H9 (cell line): ENCODE measurements around the gene SLC24A4. TPM values are rescaled to one million over a fixed set of nuclear protein-coding genes. Genes with fewer than 3 reads are reported as not detected.

Experiments
- DNase-seq: peaks from one replicate; pipeline ENCODE4 v3.0.0-alpha.2; 2017
- H2AFZ ChIP-seq: one replicate; pipeline ENCODE4 v1.6.1; 2013; ENCODE audit warnings: mild to moderate bottlenecking, low read length, control low read depth, moderate library complexity
- H2AK5ac ChIP-seq: 2 replicates; pipeline ENCODE4 v1.6.1; 2013; ENCODE audit warnings: low read length, control low read depth, mixed read lengths; ENCODE audit not compliant: insufficient read length
- H2BK120ac ChIP-seq: one replicate; pipeline ENCODE4 v1.6.1; 2013; ENCODE audit warnings: low read depth, mild to moderate bottlenecking, low read length, control low read depth, inconsistent platforms; ENCODE audit not compliant: poor library complexity, severe bottlenecking
- H2BK12ac ChIP-seq: 2 replicates; pipeline ENCODE4 v1.6.1; 2013; ENCODE audit warnings: low read length, control low read depth, mixed read lengths, low read depth; ENCODE audit not compliant: insufficient read length
- H2BK15ac ChIP-seq: 2 replicates; pipeline ENCODE4 v1.6.1; 2013; ENCODE audit warnings: low read depth, low read length, control low read depth
- H2BK20ac ChIP-seq: one replicate; pipeline ENCODE4 v1.6.1; 2013; ENCODE audit warnings: low read depth, mild to moderate bottlenecking, low read length, control low read depth, inconsistent platforms; ENCODE audit not compliant: poor library complexity, severe bottlenecking
- H2BK5ac ChIP-seq: 2 replicates; pipeline ENCODE4 v1.6.1; 2013; ENCODE audit warnings: low read length, control low read depth, mixed read lengths; ENCODE audit not compliant: insufficient read length
- H3K14ac ChIP-seq: 2 replicates; pipeline ENCODE4 v1.6.1; 2013; ENCODE audit warnings: low read length, control low read depth; ENCODE audit not compliant: insufficient read depth
- H3K18ac ChIP-seq: 2 replicates; pipeline ENCODE4 v1.6.1; 2013; ENCODE audit warnings: low read depth, mild to moderate bottlenecking, mixed read lengths, low read length, control low read depth; ENCODE audit not compliant: insufficient read length
- H3K23ac ChIP-seq: 2 replicates; pipeline ENCODE4 v1.6.1; 2013; ENCODE audit warnings: low read length, control low read depth, mixed read lengths, low read depth; ENCODE audit not compliant: insufficient read length
- H3K23me2 ChIP-seq: 2 replicates; pipeline ENCODE4 v1.6.1; 2013; ENCODE audit warnings: low read depth, mild to moderate bottlenecking, mixed read lengths, low read length, control low read depth; ENCODE audit not compliant: insufficient read length, poor library complexity, severe bottlenecking
- H3K27ac ChIP-seq: 2 replicates; pipeline ENCODE4 v1.5.1; 2013; ENCODE audit warnings: low read length, control low read depth, mixed read lengths, low read depth; ENCODE audit not compliant: insufficient read length
- H3K27me3 ChIP-seq: 2 replicates; pipeline ENCODE4 v1.6.1; 2013; ENCODE audit warnings: low read length, control low read depth, inconsistent platforms; ENCODE audit not compliant: insufficient read depth
- H3K4ac ChIP-seq: 2 replicates; pipeline ENCODE4 v1.6.1; 2013; ENCODE audit warnings: low read depth, mild to moderate bottlenecking, control low read depth, inconsistent platforms, low read length, moderate library complexity
- H3K4me1 ChIP-seq: 2 replicates; pipeline ENCODE4 v1.6.1; 2013; ENCODE audit warnings: low read length, control low read depth, inconsistent platforms; ENCODE audit not compliant: insufficient read depth
- H3K4me2 ChIP-seq: 2 replicates; pipeline ENCODE4 v1.6.1; 2013; ENCODE audit warnings: low read length, control low read depth, mixed read lengths; ENCODE audit not compliant: insufficient read length, insufficient read depth
- H3K56ac ChIP-seq: 2 replicates; pipeline ENCODE4 v1.6.1; 2013; ENCODE audit warnings: low read depth, mild to moderate bottlenecking, mixed read lengths, low read length, control low read depth; ENCODE audit not compliant: insufficient read length
- H3K79me1 ChIP-seq: 2 replicates; pipeline ENCODE4 v1.6.1; 2013; ENCODE audit warnings: low read depth, mild to moderate bottlenecking, moderate library complexity, low read length, control low read depth, inconsistent platforms; ENCODE audit not compliant: insufficient read depth, poor library complexity, severe bottlenecking
- H3K79me2 ChIP-seq: 2 replicates; pipeline ENCODE4 v1.6.1; 2013; ENCODE audit warnings: low read length, control low read depth, inconsistent platforms; ENCODE audit not compliant: insufficient read depth
- H3K9ac ChIP-seq: 2 replicates; pipeline ENCODE4 v1.6.1; 2013; ENCODE audit warnings: low read length, control low read depth, mixed read lengths; ENCODE audit not compliant: insufficient read length; ENCODE audit errors: extremely low read depth
- H3K9me3 ChIP-seq: one replicate; pipeline ENCODE4 v1.6.1; 2013; ENCODE audit warnings: low read depth, low read length, inconsistent platforms; ENCODE audit not compliant: control insufficient read depth
- H3T11ph ChIP-seq: one replicate; pipeline ENCODE4 v1.6.1; 2013; ENCODE audit warnings: mild to moderate bottlenecking, low read length, control low read depth, inconsistent platforms
- H4K20me1 ChIP-seq: one replicate; pipeline ENCODE4 v1.6.1; 2013; ENCODE audit not compliant: control insufficient read depth, insufficient read length, insufficient read depth
- H4K5ac ChIP-seq: 2 replicates; pipeline ENCODE4 v1.6.1; 2013; ENCODE audit warnings: low read depth, mild to moderate bottlenecking, mixed read lengths, low read length, control low read depth; ENCODE audit not compliant: insufficient read length
- H4K8ac ChIP-seq: replicated peaks from 2 replicates; pipeline ENCODE4 v1.6.1; 2013; ENCODE audit warnings: low read length, control low read depth, mixed read lengths, low read depth; ENCODE audit not compliant: insufficient read length
- H4K91ac ChIP-seq: 2 replicates; pipeline ENCODE4 v1.6.1; 2013; ENCODE audit warnings: low read depth, mild to moderate bottlenecking, moderate library complexity, mixed read lengths, low read length, control low read depth; ENCODE audit not compliant: insufficient read length
- H3K27ac Mint-ChIP-seq, 3 experiments: 2 replicates in 2 of 3; 3 replicates in 1 of 3; pipeline ENCODE4 v1.8.0; 2020 to 2021; ENCODE audit warnings: mixed read lengths in 3 of 3, mild to moderate bottlenecking in 1 of 3, moderate library complexity in 1 of 3
- H3K27me3 Mint-ChIP-seq: 2 replicates; pipeline ENCODE4 v1.8.0; 2021; ENCODE audit warnings: low read depth, mild to moderate bottlenecking, moderate library complexity, mixed read lengths
- H3K36me3 Mint-ChIP-seq, 3 experiments: 2 replicates in 2 of 3; 3 replicates in 1 of 3; pipeline ENCODE4 v1.8.0; 2020 to 2021; ENCODE audit warnings: low read depth in 3 of 3, mixed read lengths in 3 of 3; ENCODE audit not compliant: insufficient read depth in 1 of 3
- H3K4me1 Mint-ChIP-seq, 2 experiments: 2 replicates each; pipeline ENCODE4 v1.8.0; 2020; ENCODE audit warnings: mixed read lengths in 2 of 2
- H3K4me3 Mint-ChIP-seq, 2 experiments: 2 replicates in 1 of 2; 3 replicates in 1 of 2; pipeline ENCODE4 v1.8.0; 2020 to 2021; ENCODE audit warnings: mild to moderate bottlenecking in 2 of 2, mixed read lengths in 2 of 2, moderate library complexity in 1 of 2
- H3K9me3 Mint-ChIP-seq, 2 experiments: 2 replicates in 1 of 2; 3 replicates in 1 of 2; pipeline ENCODE4 v1.8.0; 2020; ENCODE audit warnings: mild to moderate bottlenecking in 2 of 2, mixed read lengths in 2 of 2, moderate library complexity in 1 of 2
- WGBS: extraction: QIAGEN DNeasy Blood & Tissue Kit; methylation state at CpG from one replicate; pipeline ENCODE4 v1.1.7; 2013; ENCODE audit warnings: missing lambda C conversion rate, low lambda C conversion rate, mixed read lengths; ENCODE audit not compliant: insufficient read length; ENCODE audit errors: extremely low coverage; 5-methylcytosine and 5-hydroxymethylcytosine counted together
- total RNA-seq: library from RNA; stranded (reverse); gene quantifications from 2 replicates; pipeline ENCODE4 v1.2.1, GENCODE V29; 2021
- TF ChIP-seq, protein P1 (sequence below): fragments of 200-600 bp; sonication (generic); conservative IDR thresholded peaks from 3 replicates; pipeline ENCODE4 v1.8.0; 2021; ENCODE audit warnings: antibody characterized with exemption, mild to moderate bottlenecking

SLC24A4 gene
- total RNA-seq, 1 experiment from 2014 or later = 0.24 TPM

DNA sequence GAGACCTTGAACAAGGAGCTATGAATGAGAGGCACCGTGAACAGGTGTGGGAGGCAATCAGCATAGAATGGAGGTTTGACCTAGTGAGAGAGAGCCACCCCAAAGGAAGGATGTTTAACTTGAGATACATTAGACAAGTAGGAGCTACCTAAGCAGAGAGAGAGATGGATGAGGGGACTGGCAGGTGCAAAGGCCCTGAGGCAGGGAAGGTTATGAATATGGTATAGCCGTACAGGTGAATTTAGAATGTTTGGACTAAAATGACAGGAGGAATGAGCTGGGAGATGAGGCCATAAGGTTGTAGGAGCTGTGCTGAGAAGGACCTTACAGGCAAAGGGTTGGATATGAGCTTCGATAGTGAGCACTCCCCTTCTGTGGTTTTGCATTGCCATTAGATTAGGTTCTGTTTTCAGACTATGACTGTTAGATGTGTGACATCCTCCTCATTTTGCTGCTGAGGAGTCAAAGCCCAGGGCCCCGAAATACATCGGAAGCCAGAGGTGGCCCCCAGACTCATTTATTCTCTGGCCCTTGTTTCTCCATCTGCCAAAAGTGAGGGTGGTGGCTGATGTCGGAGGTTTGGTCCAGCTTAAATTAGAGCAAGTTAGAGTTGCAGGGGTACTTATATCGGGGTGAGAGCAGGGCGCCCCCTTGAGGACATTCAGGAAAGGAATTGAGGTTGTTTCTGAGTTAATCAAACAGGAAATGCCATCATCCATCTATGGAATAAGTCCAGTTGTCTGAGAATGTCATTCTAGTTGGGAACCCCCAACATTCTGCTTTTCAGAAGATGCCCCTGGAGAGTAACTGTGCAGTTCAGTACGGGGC lies 29.4 kb downstream of the SLC24A4 start:
- no peak overlapping the region for H3K56ac ChIP-seq
- no peak overlapping the region for H2BK12ac ChIP-seq
- no peaks in the 10 kb centered on the region for H3K9me3 ChIP-seq
- H3K27me3 ChIP-seq = no peaks in the 10 kb centered on the region
- no peak overlapping the region for H2AFZ ChIP-seq
- TF ChIP-seq, protein P1, sequence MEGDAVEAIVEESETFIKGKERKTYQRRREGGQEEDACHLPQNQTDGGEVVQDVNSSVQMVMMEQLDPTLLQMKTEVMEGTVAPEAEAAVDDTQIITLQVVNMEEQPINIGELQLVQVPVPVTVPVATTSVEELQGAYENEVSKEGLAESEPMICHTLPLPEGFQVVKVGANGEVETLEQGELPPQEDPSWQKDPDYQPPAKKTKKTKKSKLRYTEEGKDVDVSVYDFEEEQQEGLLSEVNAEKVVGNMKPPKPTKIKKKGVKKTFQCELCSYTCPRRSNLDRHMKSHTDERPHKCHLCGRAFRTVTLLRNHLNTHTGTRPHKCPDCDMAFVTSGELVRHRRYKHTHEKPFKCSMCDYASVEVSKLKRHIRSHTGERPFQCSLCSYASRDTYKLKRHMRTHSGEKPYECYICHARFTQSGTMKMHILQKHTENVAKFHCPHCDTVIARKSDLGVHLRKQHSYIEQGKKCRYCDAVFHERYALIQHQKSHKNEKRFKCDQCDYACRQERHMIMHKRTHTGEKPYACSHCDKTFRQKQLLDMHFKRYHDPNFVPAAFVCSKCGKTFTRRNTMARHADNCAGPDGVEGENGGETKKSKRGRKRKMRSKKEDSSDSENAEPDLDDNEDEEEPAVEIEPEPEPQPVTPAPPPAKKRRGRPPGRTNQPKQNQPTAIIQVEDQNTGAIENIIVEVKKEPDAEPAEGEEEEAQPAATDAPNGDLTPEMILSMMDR = peak; percentile 86
- no peaks in the 10 kb centered on the region for H3K36me3 Mint-ChIP-seq
- H2BK15ac ChIP-seq = no peak overlapping the region
- no peaks in the 10 kb centered on the region; a peak in 1 of 5 replicates for H3K9me3 Mint-ChIP-seq
- no peak overlapping the region for H3K27ac Mint-ChIP-seq
- WGBS = no CpG with 5 or more reads among the region's 9 CpGs
- no peak overlapping the region for H4K5ac ChIP-seq
- no peak overlapping the region for H3K14ac ChIP-seq
- no peaks in the 10 kb centered on the region for H3K23me2 ChIP-seq
- H3K23ac ChIP-seq = no peak overlapping the region
- H2BK20ac ChIP-seq = no peak overlapping the region
- no peaks in the 10 kb centered on the region for H3K4me1 ChIP-seq
- H3K27me3 Mint-ChIP-seq = peaks cover 2% of the 10 kb centered on the region
- no peak overlapping the region for H3K4ac ChIP-seq
- H3K79me1 ChIP-seq = no peaks in the 10 kb centered on the region
- no peak overlapping the region for H3K18ac ChIP-seq
- no peak overlapping the region for H4K91ac ChIP-seq
- no peak overlapping the region for H3K27ac ChIP-seq
- no peaks in the 10 kb centered on the region; the same call in 1 of the 2 replicates for H3K79me2 ChIP-seq
- H2BK120ac ChIP-seq = no peak overlapping the region
- no peak overlapping the region for H2AK5ac ChIP-seq
- H3K4me2 ChIP-seq = no peak overlapping the region
- H3K4me1 Mint-ChIP-seq = no peaks in the 10 kb centered on the region
- H3K4me3 Mint-ChIP-seq = no peak overlapping the region
- H4K20me1 ChIP-seq = peaks cover 2% of the 10 kb centered on the region
- H2BK5ac ChIP-seq = no peak overlapping the region
- DNase-seq = peak; percentile 43
- no peak overlapping the region for H4K8ac ChIP-seq
- no peak overlapping the region for H3T11ph ChIP-seq
- no peak overlapping the region for H3K9ac ChIP-seq
